ENCODE results near the gene NFATC2. TPM values are rescaled to one million over a fixed set of nuclear protein-coding genes. Genes with fewer than 3 reads are reported as not detected.

The NFATC2 gene
- total and polyA plus RNA-seq, 2 of the 4 experiments (the other 2 are of a cell fraction): 0.18 to 0.38 TPM

- CTCF ChIA-PET: no interaction called here
- Histone ChIP-seq H3K4me1 (ENCODE audit: control insufficient read depth, insufficient read depth, low read length) (peaks cover 2% of the 10 kb centered on the region), H3K4me2 (ENCODE audit: low read depth, low read length) (no peak overlapping the region), H3K23ac (ENCODE audit: low read depth, low read length) (peak overlapping the region; percentile 55; the same call in 1 of the 2 replicates), H3K56ac (ENCODE audit: extremely low read depth, insufficient read depth, low read length) (no peak overlapping the region; the same call in 1 of the 2 replicates), H3K9me3 (ENCODE audit: control insufficient read depth, insufficient read depth, low read length) (no peaks in the 10 kb centered on the region), H2BK15ac (ENCODE audit: low read depth, low read length) (peak overlapping the region; percentile 79; the same call in 1 of the 3 replicates), H4K5ac (ENCODE audit: low read depth, low read length) (no peak overlapping the region), H2AFZ (replicated peaks; ENCODE audit: low read length, poor library complexity) (no peak overlapping the region), H3K14ac (replicated peaks; ENCODE audit: low read depth, low read length) (peak overlapping the region; percentile 50), H3K79me1 (ENCODE audit: low read depth in 1 of 2, low read length in 2 of 2) (no peaks in the 10 kb centered on the region), H3K4ac (ENCODE audit: low read depth, low read length) (peak overlapping the region; percentile 87), H3K9me1 (ENCODE audit: insufficient read depth, low read length) (peaks cover 15% of the 10 kb centered on the region), H2BK20ac (ENCODE audit: low read depth, low read length) (peak overlapping the region; percentile 91), H3K18ac (ENCODE audit: low read depth, low read length) (no peak overlapping the region; the same call in 1 of the 2 replicates), H3K27me3 (ENCODE audit: control insufficient read depth, insufficient read depth, low read length) (no peaks in the 10 kb centered on the region), H2AK9ac (replicated peaks; ENCODE audit: low read depth, low read length, poor library complexity) (peak overlapping the region; percentile 29), H4K20me1 (ENCODE audit: insufficient read depth, low read length) (no peaks in the 10 kb centered on the region), H3K9ac (ENCODE audit: low read depth, low read length) (no peak overlapping the region), H2BK5ac (ENCODE audit: low read depth, low read length, poor library complexity, severe bottlenecking) (no peak overlapping the region), H4K91ac (ENCODE audit: insufficient read depth, low read depth, low read length) (peak overlapping the region; percentile 65), H4K8ac (ENCODE audit: low read depth in 2 of 2, low read length in 2 of 2) (peak overlapping the region in 1 of 2 experiments; percentile 59; a peak in 2 of 4 replicates), H3K4me3 (ENCODE audit: insufficient read depth, low read depth, low read length) (no peak overlapping the region), H3K36me3 (ENCODE audit: control insufficient read depth, insufficient read depth, low read length) (no peaks in the 10 kb centered on the region), H3K27ac (ENCODE audit: insufficient read depth, low read length) (no peak overlapping the region), H2AK5ac (ENCODE audit: low read depth, low read length) (peak overlapping the region; percentile 84), H2BK120ac (ENCODE audit: low read depth, low read length) (peak overlapping the region; percentile 87)
- no TSS peak for BruUV-seq (replicated peaks)
- WGBS, 2 experiments (ENCODE audit: extremely low coverage in 2 of 2, insufficient read length in 1 of 2): 58% methylated on average over 2 of the region's 6 CpGs; no CpG with 5 or more reads in 1 of the 2 experiments
- dilution Hi-C loops (cut with HindIII; ENCODE audit: low sequenced_read_pairs, unreplicated experiment) (no loop called here), in situ Hi-C loops (cut with MboI; ENCODE audit: low sequenced_read_pairs) (no loop called here), intact Hi-C loops (cut with micrococcal nuclease) (no loop called here)
- POLR2A ChIA-PET (ENCODE audit: unreplicated experiment): no interaction called here
- ATAC-seq (ENCODE audit: low read depth) (peak; percentile 95), DNase-seq (peak; percentile 91)
- TF ChIP-seq NFE2L2 (IDR thresholded peaks at IDR 0.05; ENCODE audit: low read depth, low read length) (peak; percentile 74), POLR2A (IDR thresholded peaks at IDR 0.05; ENCODE audit: low read depth, low read length) (no peak), RCOR1 (IDR thresholded peaks at IDR 0.05; ENCODE audit: insufficient replicate concordance, low read length) (no peak), MAFK (IDR thresholded peaks at IDR 0.05; ENCODE audit: low read depth, low read length) (peak; percentile 61), CHD1 (IDR thresholded peaks at IDR 0.05; ENCODE audit: low read depth, low read length) (no peak), MAZ (IDR thresholded peaks at IDR 0.05; ENCODE audit: borderline replicate concordance, low read depth, low read length) (no peak), ELK1 (IDR thresholded peaks at IDR 0.05; ENCODE audit: borderline replicate concordance, low read depth, low read length) (peak; percentile 88; the same call in 1 of the 2 replicates), FOS (IDR thresholded peaks at IDR 0.05; ENCODE audit: low read depth, low read length) (peak; percentile 68), CEBPB (IDR thresholded peaks at IDR 0.05; ENCODE audit: low read depth, low read length) (peak; percentile 98), RAD21 (IDR thresholded peaks at IDR 0.05; ENCODE audit: low read length) (no peak), RFX5 (IDR thresholded peaks at IDR 0.05; ENCODE audit: low read depth, low read length) (no peak), SMC3 (IDR thresholded peaks at IDR 0.05; ENCODE audit: low read depth, low read length) (no peak), USF2 (IDR thresholded peaks at IDR 0.05; ENCODE audit: low read depth, low read length) (no peak), BHLHE40 (IDR thresholded peaks at IDR 0.05; ENCODE audit: low read depth, low read length) (no peak)
- TF ChIP-seq, protein P1, sequence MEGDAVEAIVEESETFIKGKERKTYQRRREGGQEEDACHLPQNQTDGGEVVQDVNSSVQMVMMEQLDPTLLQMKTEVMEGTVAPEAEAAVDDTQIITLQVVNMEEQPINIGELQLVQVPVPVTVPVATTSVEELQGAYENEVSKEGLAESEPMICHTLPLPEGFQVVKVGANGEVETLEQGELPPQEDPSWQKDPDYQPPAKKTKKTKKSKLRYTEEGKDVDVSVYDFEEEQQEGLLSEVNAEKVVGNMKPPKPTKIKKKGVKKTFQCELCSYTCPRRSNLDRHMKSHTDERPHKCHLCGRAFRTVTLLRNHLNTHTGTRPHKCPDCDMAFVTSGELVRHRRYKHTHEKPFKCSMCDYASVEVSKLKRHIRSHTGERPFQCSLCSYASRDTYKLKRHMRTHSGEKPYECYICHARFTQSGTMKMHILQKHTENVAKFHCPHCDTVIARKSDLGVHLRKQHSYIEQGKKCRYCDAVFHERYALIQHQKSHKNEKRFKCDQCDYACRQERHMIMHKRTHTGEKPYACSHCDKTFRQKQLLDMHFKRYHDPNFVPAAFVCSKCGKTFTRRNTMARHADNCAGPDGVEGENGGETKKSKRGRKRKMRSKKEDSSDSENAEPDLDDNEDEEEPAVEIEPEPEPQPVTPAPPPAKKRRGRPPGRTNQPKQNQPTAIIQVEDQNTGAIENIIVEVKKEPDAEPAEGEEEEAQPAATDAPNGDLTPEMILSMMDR (conservative IDR thresholded peaks at IDR 0.05; ENCODE audit: low read depth, low read length): no peak
These were observed 107.8 kb downstream of the NFATC2 start for GRCh38 chr20:51434580-51435247.

Data from IMR-90 (cell line).